ENCODE data around the gene TEDC2.

The TEDC2 gene

DNA sequence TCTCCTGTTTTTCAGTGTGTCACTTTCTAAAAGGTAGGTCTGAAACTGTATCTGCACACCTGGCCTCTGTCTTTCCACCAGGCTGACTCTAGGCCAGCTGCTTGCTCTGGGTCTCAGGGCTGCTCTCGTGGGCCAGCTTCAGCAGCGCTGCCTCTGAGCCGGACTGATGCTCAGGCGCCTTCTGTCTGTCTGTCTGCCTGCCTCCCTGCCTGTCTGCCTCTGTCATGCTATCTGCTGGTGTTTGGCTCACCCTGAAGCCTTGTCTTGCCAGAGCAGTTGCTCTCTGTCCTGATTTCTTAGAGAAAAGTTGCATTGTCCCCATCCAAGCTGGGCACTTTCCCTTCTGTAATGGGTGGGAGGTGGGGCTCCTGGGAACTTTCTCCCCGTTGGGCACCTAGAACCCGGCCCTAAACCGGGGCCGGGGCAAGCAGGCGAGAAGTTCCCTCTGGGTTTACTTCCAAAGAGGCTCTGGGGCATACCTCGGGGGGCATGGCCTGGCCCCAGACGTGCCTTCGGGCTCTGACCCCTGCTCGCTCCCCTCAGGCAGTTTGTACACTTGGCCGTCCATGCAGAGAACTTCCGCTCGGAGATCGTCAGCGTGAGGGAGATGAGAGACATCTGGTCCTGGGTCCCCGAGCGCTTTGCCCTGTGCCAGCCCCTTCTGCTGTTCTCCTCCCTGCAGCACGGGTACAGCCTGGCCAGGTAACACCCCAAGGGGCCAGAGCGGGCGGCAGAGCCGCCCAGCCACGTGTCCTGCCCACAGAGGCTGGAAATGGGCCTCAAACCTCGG is 38.0 kb downstream of the TEDC2 start:
- DNase-seq, result no peak

GRCh38 chr16:2498531-2499253 is 38.8 kb downstream of the TEDC2 start:
- DNase-seq, result no peak

DNA sequence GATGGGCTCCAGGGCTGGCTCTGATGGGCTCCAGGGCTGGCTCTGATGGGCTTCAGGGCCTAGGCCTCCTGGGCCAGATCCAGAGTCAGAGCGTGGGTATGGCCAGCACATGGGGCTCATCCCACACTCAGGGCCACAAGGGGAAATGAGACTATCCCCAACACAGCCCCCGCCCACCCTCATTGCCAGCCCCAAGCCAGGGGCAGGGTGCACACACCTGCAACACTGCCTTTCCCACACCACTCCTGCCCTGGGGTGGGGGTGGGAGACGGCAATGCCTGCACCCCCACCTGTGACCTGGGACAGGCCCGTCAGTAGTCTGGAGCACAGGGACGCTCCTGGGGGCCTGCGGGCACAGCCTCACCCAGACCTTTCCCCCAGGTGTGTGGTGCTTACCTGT is 39.5 kb downstream of the TEDC2 start:
- DNase-seq, result no peak

GRCh38 chr16:2499890-2500429 is 40.1 kb downstream of the TEDC2 start:
- DNase-seq, result no peak

- DNase-seq, result no peak
Measured at GRCh38 chr16:2500430-2500917, 40.6 kb downstream of the TEDC2 start.

DNA sequence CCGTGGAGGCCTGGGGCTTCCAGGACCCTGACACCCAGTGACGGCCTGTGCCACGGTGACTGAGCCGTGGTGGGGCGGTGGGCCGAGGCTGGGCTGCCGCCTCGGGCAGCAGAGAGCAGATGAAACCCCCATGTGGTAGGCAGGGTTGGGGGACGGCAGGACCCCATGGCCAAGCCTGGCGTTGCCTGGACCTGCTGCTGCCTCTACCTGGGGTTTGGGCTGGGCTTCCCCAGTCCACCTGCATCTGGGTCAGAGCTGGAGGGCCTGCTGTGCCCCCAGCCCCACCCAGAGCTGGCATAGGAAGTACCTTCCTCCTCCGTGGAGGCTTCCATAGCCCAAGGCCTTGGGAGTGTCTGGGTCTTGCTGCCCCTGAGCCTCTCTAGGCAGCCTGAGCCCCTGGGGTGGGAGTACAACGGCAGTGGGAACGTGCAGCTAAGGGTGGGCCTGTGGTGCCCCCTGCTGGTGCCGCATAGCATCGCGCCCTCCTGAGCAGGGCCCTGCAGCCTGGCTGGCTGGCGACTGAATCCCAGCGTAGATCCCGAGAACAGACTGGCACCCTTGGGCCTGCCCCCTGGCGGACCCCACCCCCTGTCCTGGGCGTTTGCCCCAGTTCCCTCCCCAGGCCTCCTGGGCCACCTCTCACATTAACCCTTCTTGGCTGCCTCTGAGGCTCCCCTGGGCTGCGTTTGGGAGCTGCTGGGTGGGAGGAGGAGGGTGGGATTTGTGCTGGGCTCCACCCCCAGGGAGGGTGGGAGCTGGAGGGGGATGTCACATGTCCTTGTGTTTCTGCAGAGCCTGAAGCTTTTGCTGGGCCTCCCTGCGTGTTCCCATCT is 41.2 kb downstream of the TEDC2 start:
- DNase-seq, result peak in 1 of 2 experiments; percentile 80

- DNase-seq, result no peak
Measured at GRCh38 chr16:2501946-2502895, 42.3 kb downstream of the TEDC2 start.

GRCh38 chr16:2505695-2506094 is 45.8 kb downstream of the TEDC2 start:
- DNase-seq, result no peak

GRCh38 chr16:2507052-2507659 is 47.2 kb downstream of the TEDC2 start:
- no peak for DNase-seq

GRCh38 chr16:2507665-2508064 is 47.8 kb downstream of the TEDC2 start:
- DNase-seq, result no peak

DNA sequence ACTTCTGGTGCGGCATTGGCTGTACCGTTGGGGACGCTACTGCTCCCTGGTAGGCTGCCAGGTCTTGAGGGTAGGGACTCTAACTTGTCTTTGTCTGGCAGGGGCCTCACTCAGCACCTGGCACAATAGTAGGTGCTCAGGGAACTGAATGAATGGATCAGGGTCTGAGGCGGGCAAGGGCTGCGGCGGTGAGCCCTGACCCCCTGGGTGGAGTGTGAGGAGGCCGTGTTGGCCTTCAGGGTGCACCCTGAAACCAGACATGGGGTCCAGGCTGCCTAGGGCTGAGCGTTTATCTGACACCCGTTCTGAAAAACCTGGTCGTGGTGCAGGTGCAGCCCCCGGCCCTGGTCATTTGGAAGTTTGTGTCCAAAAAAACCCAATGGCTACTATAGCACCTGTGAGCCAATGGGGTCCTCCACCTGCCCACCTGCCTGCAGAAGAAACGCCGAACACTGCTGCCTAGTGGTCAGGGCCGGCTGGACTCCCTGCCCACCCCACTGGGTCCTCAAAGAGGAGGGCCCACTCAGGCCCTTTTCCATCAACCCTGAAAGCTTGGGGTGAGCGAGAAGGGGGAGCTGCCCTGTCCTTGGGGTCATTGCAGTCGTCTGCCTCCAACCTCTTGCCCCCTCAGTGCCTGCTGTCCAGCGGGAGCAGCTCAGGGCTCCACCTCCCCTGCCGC is 49.0 kb downstream of the TEDC2 start:
- DNase-seq, result no peak

GRCh38 chr16:2511128-2511800 is 51.4 kb downstream of the TEDC2 start:
- DNase-seq, result no peak

DNA sequence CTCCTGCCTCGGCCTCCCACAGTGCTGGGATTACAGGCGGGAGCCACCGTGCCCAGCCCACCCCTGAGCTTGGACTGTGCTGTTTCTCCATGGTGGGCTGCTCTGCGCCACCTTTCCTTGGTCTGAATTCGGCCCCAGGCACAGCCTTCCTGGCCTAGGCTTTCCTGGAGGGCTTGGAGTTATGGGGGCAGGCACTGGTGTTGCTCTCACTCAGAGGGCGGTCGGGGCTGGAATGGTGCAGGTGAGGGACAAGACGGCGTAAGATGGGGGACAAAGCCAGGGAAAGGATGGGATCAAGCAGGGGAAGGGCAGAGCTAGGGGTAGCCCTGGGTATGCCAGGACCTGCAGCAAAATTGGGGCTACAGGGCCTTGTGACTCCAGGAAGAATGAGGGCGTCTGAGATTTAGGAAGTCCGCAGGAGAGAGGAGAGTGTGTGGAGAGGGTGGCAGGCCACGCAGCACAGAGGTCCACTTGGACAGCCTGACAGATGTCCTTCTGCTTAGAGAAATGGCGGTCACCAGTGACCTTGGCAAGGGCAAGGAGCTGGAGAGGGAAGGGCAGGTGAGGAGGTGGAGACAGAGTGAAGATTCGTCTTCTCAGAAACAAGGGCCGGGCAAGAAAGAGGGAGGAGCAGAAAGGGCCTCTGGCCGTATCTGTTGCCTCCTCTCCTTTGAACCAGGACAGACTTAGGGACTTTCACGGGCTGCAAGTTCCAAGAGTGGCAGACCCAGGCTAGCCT is 52.3 kb downstream of the TEDC2 start:
- DNase-seq, result no peak

- peak in 1 of 2 experiments; percentile 56 for DNase-seq
Measured at GRCh38 chr16:2512735-2513404, 53.0 kb downstream of the TEDC2 start.

DNA sequence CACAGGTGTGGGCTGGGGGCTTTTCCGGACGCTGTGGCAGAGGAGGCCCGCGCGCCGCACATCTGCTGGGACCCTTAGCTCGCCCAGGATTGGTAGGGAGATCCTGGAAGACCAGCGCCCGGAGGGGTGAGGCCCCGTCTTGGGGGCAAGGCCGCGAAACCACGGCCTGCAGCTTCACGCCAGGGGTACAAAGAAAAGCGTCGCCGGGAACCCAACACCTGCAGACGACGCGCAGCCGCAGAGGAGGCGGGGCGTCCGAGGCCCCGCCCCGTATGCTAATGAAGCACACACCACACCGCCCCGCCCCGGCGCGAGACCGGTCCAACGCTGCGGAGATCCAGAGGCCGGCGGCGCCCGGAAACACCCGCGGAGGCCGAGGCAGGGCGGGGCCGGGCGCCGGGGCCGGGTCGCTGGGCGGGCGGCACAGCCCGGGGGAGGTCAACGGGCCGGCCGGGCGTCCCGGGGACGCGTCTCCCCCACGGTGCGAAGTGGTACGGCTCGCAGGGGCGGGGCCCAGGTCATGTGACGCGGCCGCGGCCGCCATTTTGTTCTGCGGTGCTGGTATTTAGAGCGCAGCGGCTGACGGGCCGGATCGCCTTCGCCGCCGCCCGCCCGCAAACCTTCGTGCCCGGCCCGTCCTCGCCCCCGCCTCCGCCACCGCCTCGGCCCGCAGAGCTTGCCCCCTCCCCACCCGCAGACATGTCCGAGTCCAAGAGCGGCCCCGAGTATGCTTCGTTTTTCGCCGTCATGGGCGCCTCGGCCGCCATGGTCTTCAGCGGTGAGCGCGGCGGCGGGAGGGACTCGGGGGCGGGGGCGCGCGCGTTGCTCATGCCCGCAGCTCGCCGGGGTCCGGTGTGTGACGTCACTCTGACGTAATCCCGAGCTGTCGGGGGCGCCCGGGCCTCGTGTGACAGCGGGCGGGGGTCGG is 53.8 kb downstream of the TEDC2 start, which contains the start of gene ATP6V0C:
Gene ATP6V0C, plus strand, starts transcription at position 548 of the 928 bp plus-strand sequence. Its CDS starts 152 bp downstream, at position 700.
- peak; percentile 58 to 96 for DNase-seq
